LNCAP (cell line): Measurements from ENCODE around the gene ATP6AP2.

ENCODE experiments used
- CTCF ChIP-seq: fragments of 450-650 bp; IDR thresholded peaks from 2 replicates; pipeline ENCODE4 v1.5.1; 2017; ENCODE audit warnings: mild to moderate bottlenecking

ATP6AP2 gene

GRCh38 chrX:40580537-40581335, at the start of gene ATP6AP2:
TSS of gene ATP6AP2 (plus strand) at chrX:40580970. CDS start at chrX:40581066, 96 bp downstream.
- no peak for TF ChIP-seq CTCF

- no peak for TF ChIP-seq CTCF
Measured at GRCh38 chrX:40531056-40531826, 49.5 kb upstream of the ATP6AP2 start.

GRCh38 chrX:40537310-40537709, 43.5 kb upstream of the ATP6AP2 start:
- TF ChIP-seq CTCF = no peak

GRCh38 chrX:40538406-40538805, 42.4 kb upstream of the ATP6AP2 start:
- TF ChIP-seq CTCF = no peak

- no peak for TF ChIP-seq CTCF
Measured at GRCh38 chrX:40539214-40540142, 41.3 kb upstream of the ATP6AP2 start.

- no peak for TF ChIP-seq CTCF
Measured at GRCh38 chrX:40542208-40542607, 38.6 kb upstream of the ATP6AP2 start.

- TF ChIP-seq CTCF = no peak
Measured at GRCh38 chrX:40542972-40543371, 37.8 kb upstream of the ATP6AP2 start.
